HCEC 1CT (cell line): ENCODE data around the gene TSPOAP1.
"Not testable (repeated sequence)": the region's sequence is repeated elsewhere in the genome, so short reads cannot be mapped to it uniquely, and the experiment has no call there.

Source experiments
- DNase-seq: peaks from one replicate; pipeline ENCODE4 v3.0.0-alpha.2; 2017

The TSPOAP1 gene

GRCh38 chr17:58362368-58363014 is 33.9 kb upstream of the TSPOAP1 start:
- DNase-seq = no peak

- no peak for DNase-seq
Measured at GRCh38 chr17:58360296-58361063, 31.9 kb upstream of the TSPOAP1 start.

DNA sequence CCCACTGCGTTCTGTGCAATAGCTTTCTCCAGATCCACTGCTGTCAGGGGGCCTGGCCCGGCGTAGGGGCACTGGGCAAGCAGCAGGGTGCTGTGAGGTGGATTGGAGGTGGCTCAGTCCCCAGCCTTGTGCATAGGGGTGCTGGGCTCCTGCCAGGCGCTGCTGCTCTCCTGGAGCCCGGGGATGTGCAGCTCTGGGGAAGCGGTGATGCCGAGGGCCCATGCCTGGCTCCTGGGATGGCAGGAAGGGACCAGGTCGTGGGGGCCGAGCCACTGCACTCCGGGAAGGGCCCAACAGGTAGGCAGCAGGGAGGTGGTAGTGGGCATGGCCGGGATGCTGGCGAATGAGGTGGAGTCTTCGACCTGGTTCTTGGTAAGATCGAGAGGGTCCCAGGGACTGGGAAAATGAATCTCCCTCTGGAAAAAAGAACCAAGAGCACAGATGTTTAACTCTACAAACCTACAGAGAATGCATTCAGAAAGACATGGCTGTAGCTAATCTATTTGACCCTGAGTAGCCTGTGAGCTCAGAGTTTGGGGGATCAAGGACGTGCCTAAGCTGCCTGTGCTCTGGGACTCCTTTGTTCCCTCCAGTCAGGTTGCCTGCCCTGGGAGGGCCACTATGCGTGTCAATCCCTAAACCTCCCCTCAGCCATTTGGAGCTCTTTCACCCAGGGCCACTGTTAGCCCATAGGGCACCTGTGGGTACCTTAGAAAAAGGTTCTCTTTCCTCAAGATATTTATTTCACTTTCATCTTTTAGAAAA is 30.0 kb upstream of the TSPOAP1 start:
- no peak for DNase-seq

DNA sequence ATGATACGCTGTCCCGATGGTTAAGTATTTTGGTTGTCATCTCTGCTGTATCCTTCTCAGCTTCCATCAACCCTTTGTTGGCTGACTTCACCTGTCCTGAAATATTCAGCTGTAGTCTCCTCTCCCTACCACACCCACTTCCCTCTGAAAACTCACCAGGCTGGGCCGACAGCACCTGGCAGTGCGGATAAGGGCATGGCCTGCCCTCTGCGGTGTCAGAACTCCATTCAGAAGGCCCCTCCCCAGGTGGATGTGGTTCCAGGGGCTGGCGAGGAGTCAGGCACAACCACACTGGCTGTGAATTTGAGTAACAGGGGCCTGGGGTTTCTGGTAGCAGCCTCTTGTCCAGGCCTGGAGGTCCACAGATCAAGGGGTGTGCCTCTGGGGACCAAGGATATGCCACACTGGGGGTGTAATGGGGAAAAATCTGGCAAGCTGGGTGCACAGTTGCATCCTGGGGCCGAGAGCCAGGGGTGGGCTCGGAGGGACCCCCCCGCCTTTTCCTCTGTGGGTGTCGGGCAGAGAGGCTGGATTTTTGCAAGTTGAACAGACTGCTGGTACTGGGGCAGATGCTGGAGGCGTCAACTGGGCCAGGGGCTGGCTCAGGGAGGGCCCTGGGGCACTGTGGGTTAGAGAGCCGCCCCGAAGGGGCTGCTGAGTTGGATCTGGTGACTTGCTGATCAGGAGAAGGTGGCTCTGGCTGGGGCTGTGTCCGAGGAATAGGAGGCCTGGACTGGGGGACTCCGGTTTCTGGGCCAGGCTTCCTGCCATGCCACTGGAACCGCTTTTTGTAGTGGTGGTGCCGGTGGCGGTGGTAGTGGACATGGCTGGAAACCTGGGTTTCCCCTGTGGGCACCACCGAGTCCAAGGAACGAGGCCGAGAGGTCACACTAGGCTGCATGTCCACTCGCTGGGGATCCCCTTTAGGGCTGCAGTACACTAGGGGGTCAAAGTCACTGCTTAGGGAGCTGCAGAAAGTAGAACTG is 29.0 kb upstream of the TSPOAP1 start:
- no peak for DNase-seq

DNA sequence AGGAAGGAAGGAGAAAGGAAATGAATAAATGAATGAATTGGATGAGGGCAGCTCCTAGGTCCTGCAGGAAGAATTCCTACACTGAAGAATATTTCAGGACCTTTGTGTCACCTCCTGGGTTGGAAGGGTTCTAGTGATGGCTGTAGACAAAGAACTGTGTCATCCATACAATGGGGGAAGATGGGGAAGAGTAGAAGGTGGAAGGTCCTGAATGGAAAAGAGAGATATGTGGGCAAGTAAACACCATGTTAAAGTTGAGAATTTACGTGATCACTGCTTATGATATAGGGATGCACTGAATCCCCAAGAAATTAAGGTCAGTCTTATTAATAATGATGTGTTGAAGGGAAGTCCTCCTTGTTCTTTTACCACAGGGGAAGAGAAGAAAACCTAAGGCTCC is 27.6 kb upstream of the TSPOAP1 start:
- DNase-seq = no peak

DNA sequence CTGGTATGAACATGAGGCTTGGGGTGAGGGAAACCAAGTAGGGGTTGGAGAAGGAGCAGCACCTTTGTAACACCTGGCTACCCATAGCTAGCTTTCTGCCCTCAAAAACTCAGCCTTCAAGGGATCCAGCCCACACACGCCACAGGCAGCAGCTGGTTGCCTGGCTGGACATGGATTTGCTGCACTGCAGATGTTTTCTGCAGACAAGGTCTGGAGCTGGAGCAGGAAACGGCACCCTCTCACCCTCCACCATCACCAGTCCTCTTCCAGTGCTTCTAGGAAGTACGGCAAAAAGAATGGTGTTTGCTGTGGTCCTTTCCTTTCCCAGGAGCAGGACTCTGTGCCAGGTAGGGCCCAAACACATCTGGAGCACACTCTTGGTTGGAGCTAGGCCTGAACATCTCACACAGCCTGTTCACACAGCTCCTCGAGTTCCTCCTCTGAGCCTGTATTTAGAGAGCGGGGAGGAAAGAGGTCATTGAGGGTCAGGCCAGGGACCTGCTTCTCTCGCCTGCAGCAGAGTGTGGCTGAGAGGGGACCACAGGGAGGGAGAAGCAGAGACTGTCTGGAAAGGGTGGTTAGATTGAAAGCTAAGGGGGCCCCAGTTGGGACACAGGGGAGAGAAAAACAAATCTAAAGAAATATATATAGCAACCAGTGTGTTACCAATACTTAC is 26.1 kb upstream of the TSPOAP1 start:
- DNase-seq = no peak

GRCh38 chr17:58353389-58353825 is 24.8 kb upstream of the TSPOAP1 start:
- no peak for DNase-seq

DNA sequence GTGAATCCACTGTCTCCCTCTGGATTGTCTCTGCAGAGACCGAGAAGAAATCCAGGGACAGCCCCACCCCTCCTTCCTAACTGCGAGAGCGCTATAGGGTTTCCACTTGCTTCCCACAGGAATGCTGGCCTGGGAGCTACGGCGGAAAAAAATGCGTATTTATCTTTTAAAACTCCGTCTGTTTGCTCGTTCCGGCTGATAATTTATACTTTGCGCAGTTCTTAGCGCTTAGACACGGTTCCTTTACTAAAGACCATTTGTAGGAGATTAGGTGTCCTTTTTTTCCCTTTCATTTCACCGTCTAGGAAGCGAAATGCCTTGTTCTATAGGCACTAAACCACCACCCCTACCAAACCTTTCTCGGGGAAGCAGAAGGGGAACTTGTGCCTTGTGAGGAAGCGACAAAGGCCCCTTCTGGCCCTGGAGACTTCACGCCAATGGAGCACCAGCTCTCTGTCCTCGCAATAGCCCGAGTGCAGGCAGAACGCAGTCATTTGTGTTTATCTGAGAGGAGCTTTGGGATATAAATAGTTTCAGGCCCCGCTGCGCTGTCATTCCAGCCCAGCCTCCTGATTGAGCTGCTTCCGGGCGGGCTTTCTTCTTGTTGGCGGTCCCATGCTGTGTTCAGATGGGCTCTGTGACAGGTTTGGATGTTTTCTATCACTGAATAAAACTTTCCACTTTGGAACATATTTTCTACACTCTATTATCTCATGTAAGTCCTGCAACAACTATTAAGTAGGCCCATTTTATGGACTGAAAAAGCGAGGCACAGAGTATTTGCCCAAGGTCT is 24.2 kb upstream of the TSPOAP1 start:
- peak; percentile 29 for DNase-seq

GRCh38 chr17:58351831-58352595 is 23.4 kb upstream of the TSPOAP1 start, which contains the start of gene SUPT4H1:
Gene SUPT4H1 (minus strand): TSS chr17:58352201. CDS start chr17:58352135, 66 bp downstream.
- peak; percentile 87 for DNase-seq

- DNase-seq = no peak
Measured at GRCh38 chr17:58351182-58351581, 22.6 kb upstream of the TSPOAP1 start.

- DNase-seq = no peak
Measured at GRCh38 chr17:58348038-58348437, 19.4 kb upstream of the TSPOAP1 start.

DNA sequence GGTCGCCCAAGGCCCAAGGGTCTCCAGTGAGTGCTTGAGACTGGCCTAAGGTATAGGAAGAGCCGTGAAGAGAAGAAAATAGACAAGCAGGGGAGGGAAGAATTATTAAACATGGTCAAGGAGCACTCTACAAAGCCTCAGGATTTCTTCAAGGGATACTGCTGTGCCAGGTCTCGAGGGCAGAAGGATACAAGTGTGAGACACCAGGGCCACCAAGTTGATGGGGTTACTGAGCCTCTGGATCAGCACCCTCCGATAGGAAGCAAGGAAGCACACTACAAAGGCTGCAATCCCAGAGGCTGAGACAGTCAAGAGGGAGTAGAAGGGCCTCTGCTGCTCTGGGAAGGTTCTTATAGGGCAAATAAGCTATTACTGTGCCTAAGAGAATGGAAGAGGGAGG is 16.9 kb upstream of the TSPOAP1 start:
- no peak for DNase-seq

DNA sequence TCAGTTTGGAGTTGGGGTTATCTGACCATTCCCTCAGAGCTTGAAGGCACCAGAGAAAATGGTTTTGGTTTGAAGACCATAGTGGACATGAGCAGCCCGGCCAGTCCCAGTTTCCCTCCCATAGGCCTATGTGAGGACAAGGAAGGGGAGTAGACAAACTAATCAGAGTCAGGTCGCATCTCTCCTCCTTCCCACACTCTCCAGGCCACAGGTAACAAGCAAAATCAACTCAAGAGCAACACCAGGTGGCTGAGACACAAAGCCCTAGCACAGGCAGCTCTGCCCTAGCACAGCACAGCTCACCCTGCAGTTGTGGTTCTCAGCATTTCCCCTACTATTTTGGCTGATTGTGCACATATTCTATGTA is 16.2 kb upstream of the TSPOAP1 start:
- no peak for DNase-seq

GRCh38 chr17:58344047-58344790 is 15.6 kb upstream of the TSPOAP1 start:
- no peak for DNase-seq

GRCh38 chr17:58343131-58343530 is 14.5 kb upstream of the TSPOAP1 start:
- DNase-seq = no peak

DNA sequence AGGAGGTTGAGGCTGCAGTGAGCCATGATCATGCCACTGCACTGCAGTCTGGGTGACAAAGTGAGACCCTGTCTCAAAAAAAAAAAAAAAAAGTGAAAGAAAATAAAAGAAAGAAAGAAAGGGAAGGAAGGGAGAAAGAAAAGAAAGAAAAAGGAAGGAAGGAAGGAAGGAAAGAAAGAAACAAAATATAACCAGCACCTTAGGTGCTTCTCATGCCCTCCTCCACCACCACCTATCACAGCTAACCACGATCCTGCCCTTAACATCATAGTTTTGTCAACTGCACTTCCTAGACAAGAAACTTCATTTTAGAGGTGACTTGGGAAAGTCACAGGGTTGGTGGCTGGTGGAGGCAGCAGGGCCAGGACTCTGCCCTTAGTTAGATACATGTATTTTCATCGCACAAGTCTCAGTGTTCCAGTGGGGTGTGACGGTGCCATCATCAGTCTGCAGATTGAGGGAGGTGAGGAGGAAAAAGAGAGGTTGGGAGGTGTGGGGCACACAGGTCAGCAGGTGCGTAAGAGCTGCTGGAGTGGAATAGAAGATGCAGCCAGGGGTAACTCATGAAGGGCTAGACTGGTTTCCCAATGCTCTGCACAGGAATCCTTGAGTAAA is 13.4 kb upstream of the TSPOAP1 start:
- no peak for DNase-seq

GRCh38 chr17:58341136-58341860 is 12.7 kb upstream of the TSPOAP1 start:
- DNase-seq = not testable (repeated sequence)

GRCh38 chr17:58340405-58340876 is 11.8 kb upstream of the TSPOAP1 start:
- no peak for DNase-seq
